Right kidney (tissue), 9 donors: Measurements from ENCODE around the gene AQP4.

Experiments
- DNase-seq: peaks from one replicate; pipeline ENCODE4 v3.0.0-alpha.2; 2016
- long read RNA-seq, 8 donors: transcript quantifications; one replicate each; lab custom pipeline, GENCODE V29; 2026

The AQP4 gene
- long read RNA-seq, donor 1, result 0 reads
- long read RNA-seq, donor 2, result 0 reads
- long read RNA-seq, donor 3, result 0 reads
- long read RNA-seq, donor 4, result 0 reads
- long read RNA-seq, donor 5, result 0 reads
- long read RNA-seq, donor 6, result 0 reads
- long read RNA-seq, donor 7, result 0 reads
- long read RNA-seq, donor 8, full-length matches to known transcripts, result 1 of 1 reads
- long read RNA-seq, donor 8, partial matches to known transcripts, result 0 of 1 reads
- long read RNA-seq, donor 8, other reads (novel, unspliced or antisense), result 0 of 1 reads

DNA sequence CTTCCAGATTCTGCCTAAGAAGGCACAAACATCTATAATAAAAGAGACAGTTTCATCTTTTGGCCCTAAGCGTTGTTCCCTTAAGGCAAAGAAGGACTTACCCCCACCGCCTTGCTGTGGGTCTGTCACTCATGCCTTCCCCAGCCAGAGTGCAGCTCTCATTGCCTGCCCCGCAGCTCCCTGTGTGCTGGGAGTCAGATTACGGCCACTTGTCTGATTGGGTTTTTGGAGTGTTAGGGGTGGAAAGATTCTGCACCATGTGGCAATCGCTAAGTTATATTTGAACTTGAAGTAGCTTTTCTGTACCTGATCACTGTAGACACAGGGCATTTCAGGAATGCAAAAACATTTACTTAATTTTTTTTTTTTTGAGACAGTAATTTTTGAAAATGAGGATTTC lies at the start of gene AQP4:
AQP4 (minus strand) TSS at position 151 of the 400 bp plus-strand sequence; CDS start at position 133, 18 bp downstream.
- peak; percentile 14 for DNase-seq

DNA sequence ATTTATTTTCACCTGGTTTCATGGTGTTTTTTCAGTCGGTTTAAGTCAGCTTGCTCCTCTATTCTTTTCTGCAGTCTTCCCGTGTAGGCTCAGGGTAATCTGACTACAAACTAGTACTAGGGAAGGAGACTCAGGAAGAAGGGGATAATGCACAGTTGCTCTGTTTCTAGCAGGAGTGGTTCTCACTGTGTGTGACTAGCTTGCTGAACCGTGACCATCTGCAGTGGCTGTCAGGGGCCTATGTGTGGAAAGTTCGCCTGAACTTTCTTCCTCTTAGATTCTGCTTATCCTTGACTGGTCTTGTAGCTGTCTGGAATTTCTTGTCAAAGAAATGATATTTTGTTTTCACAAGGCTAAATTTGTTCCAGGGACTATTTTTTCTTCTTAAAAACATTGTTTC lies 46.3 kb upstream of the AQP4 start:
- DNase-seq, result no peak

DNA sequence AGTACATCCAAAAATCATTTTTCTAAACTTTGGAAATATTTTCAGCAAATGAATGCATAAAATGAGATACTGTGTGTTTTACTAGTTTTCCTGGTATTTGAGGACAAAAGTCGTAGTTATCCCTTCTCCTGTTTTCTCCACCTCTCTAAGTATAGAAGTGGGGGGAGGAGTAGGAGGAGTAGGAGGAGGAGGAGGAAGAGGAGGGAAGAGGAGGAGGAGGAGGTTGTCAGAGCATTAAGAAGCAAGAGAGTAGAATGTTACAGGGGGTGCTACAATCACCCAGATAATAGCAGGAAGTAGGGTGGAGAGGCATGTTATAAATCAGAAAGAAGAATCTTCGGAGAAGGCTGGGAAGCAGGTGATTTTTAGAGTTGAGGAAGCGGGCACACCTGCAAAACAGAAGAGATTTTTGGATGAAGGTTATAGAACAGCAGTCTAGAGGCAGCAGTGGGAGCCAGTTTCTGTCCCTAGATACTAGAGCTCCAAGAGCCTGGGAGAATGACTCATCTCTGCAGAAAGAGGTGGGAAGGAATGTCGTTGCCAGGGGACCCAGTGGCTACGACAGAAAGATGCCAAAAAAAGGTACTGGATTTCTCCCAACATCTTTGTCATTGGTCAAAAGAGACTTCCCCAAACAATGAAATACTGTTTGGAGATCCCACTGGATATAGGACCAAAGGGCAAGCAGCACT lies 44.2 kb upstream of the AQP4 start:
- DNase-seq, result no peak

DNA sequence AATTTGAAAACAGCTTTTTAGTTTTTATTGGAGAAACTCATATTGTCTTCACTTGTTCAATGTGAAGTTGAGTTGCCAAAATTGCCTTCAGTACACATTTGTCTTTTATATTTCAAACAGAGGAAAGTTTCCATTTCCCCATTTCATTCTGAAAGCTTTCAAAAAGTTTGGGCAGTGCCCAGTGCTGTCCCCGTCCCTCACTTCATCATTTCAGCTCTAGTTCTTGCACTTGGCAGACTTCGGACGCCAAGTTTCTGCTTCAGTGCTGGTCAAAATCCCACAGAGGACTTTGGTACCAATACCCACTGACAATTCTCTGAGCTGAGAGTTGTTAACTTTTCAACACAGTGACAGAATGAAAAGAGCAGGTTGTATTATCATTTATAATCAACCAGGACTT lies 43.4 kb upstream of the AQP4 start:
- DNase-seq, result no peak

DNA sequence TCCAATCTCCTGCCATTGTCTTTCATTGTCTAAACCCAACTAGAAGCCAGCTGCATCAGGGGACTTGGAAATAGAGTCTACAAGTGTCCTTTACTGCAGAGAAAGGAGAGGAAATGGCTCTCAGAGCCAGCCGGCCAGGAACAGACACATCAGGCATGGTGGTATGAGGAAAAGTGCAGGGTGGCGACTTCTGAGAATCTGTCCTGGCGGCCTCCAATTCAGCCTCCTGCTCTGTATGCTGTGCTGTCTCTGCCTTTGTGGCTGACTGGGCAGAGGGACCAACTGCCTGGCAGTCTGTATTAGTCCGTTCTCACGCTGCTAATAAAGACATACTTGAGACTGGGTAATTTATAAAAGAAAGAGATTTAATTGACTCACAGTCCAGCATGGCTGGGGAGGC lies 36.8 kb upstream of the AQP4 start:
- no peak for DNase-seq

DNA sequence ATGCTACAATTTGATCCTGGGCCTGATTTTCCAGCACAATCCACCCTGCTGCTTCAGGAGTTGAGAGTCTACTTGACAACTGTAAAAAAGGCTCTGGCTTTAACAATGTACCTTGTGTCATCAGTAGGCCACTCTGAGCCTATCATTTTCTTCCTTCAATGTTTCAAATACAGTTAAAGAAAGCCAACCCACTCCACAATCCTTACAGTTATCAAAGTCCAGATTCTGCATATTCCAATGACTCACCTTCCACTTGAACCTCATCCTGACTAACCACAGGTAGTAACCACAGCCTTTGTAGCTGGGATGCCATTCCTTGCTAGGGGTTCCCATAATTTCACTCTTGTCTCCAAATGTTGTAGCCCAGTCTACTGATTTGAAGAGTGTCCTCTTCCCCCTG lies 35.5 kb upstream of the AQP4 start:
- DNase-seq, result no peak

DNA sequence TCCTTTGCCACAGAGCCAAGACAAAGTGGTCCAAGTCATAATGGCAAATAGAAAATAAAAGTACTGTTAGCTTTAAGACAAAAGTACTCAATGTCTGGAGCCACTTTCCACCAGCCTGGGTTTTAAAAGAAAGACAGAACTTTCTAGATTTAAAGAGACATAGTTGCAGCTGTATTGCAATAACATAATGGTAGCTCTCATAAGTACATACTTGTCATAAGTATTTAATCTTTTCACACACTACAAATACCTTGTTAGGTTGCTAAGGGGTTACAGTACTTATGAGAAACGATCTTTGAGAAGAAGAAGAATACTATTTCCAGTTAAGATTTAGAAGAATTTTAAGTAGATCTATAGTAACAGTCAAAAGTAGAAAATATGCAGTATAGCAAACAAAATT lies 28.9 kb upstream of the AQP4 start:
- DNase-seq, result no peak

DNA sequence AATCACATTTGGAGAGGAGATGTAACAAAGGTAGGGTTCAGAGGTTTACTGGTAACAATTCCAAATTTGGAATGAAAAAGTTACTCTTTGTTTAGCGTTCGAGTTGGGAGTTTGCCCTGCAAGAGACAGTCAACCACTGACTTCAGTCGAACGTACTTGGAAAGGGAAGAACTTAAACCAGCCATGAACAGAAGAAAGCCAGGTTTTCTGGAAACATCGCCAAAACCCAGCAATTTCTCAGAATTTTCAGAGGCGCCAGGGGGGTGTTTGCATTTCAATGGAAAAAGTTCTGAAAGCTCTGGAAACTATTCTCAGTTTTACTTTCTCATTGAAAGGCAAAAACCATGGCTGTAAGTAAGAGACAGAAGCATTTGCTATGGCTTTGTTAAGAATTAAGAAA lies 28.5 kb upstream of the AQP4 start:
- DNase-seq, result no peak

DNA sequence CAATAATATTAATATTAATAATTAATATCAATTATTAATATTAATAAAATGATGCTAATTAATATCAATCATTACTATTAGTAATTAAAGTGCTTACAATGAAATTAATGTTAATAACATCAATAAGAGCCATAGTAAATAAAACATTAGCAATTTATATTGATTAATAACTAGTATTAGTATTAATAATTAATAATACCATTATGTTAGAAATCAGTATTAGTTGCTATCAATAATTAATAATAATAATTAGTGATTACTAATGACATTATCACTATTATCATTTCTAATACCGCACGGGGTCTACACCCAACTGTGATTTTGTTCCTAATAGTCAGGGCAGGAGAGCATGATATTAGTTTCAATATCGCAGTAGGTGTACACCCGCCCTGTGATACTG lies 22.8 kb upstream of the AQP4 start:
- DNase-seq, result no peak

DNA sequence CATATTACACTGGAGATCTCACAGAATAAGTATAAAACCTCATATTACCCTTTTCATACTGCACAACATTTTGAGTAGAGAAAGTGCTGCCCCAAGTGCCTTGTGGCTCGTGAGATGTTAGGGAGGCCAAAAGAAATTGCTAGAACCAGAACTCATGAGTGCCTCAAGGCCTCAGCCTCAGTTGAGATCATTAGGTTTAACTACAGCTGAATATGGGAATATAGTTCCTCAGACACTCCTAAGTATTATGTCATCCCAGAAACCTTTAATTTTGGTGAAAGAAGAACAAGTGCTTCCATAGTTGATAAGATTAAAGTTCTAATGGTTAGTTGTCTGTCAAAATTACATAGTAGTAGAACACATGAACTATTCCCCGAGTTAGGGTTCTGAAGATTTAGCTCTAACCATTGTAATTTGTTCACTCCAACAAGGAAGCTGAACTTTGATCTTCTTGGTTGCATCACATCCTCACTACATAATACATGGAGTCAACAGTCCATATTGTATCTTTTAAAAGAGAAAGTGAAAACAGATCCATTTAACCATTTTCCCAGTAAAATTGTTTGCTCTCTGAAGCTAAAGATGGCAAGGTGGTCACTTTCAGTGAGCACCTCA lies 9.6 kb upstream of the AQP4 start:
- DNase-seq, result no peak

DNA sequence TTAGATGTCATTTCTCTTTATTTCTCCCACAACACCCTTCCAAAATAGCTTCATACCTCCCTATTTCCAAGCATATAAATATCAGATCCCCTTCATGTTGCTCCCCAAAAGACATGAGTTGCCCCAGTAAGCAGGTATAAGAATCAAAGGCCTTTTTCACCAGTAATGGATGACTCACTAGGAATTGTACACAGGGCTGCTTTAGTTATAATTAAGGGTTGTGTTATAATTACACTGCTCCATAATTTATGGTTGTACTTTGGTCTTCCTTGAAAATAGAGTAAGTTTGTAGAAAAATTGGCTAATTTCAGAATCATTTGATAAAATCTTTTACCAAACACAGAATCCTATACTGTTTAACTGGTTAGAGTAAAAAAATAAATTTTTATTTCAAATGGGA lies 8.8 kb upstream of the AQP4 start:
- no peak for DNase-seq

- DNase-seq, result no peak
Observed at GRCh38 chr18:26869640-26870039, 4.1 kb upstream of the AQP4 start.

- peak; percentile 50 for DNase-seq
Observed at GRCh38 chr18:26868968-26869586, 3.6 kb upstream of the AQP4 start.

DNA sequence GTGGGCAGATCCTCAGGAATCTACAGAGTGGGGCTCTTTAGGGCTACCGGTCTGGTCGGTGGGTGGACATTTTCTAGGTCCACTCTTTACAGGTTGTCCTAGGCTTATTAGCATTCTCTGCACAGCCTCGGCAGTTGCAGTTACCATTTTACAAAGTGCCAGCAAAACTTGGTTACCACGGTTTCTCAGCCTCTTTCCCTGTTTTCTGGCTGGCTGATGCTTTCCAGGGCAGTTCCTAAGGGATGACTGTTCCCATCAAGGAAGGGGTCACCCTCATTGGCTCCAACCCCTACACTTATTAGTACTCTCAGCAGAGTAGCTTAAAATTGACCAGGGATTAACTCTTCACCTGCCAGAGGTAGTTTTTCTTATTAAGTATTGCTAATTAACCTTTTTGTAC lies 2.0 kb upstream of the AQP4 start:
- DNase-seq, result no peak

DNA sequence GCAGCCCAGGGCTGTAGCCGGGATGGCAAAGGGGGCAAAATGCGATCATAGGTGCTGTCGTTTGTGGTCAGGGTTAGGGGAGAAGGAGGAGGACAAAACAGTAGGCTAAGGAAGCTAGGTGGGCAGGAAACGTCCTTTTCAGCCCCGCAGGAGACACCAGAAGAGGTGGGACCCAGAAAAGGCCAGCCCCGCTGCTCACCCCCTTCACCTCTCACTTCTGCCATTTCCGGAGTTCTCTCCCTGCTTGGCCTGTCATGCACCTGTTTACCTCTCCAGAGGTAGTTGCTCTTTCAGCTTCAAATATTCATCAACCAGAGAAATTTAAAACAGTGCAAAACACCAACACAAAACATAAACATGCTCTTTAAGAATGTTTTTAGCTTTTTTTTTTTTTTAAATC lies 849 bp downstream of the AQP4 start:
- peak; percentile 15 for DNase-seq

- DNase-seq, result peak; percentile 9
Observed at GRCh38 chr18:26863921-26864497, 1.5 kb downstream of the AQP4 start.

GRCh38 chr18:26863122-26863879 lies 2.2 kb downstream of the AQP4 start:
- DNase-seq, result peak; percentile 80

DNA sequence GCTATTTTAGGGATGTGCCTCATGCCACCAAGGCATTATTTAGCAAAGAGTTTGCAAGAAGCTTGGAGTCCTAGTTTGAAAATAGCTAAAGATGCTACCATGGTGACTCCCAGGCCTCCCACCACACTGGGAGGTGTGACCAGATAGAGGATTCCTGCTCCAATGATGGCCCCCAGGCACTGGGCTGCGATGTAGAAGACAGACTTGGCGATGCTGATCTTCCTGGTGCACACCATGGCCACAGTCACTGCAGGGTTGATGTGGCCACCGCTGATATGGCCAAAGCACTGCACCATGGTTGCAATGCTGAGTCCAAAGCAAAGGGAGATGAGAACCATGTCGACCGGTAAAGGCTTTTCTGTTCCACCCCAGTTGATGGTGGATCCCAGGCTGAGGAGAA lies 3.4 kb downstream of the AQP4 start:
- DNase-seq, result no peak

GRCh38 chr18:26854292-26854881 lies 11.1 kb downstream of the AQP4 start:
- DNase-seq, result no peak

GRCh38 chr18:26853401-26853800 lies 12.1 kb downstream of the AQP4 start:
- DNase-seq, result no peak

GRCh38 chr18:26843760-26844159 lies 21.7 kb downstream of the AQP4 start:
- DNase-seq, result no peak

DNA sequence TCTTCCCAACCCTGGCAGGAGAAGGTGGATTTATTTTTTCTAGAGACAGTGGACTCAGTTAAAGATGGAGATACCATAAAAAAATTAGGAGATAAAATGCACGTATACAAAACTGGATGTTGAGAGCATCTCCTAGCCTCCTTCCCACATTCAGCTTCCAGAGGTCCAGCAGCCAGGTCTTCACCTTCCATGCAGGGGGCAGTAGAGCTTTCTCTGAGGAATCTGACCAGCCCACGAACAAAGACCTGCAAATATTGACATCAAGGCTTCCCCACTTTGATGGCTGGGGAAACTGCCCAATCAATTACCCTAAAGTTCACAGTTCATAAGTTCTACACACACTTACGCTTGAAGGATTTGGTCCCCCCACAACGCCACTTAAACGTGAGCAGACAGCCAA lies 24.5 kb downstream of the AQP4 start:
- DNase-seq, result no peak
